Psoas muscle (tissue), 8 donors: ENCODE data around the gene PVALB. TPM values are rescaled to one million over a fixed set of nuclear protein-coding genes. Genes with fewer than 3 reads are reported as not detected.

ENCODE experiments used
- ATAC-seq, 4 donors: fragments of 200-7000 bp; cut with Tn5 transposase; one replicate each; pipeline ENCODE4 v1.9.1; 2020; ENCODE audit warnings: moderate library complexity in 3 of 4, mild to moderate bottlenecking in 2 of 4
- DNase-seq, 2 donors: peaks; one replicate each; pipeline ENCODE4 v3.0.0-alpha.2; 2020
- H3K27ac ChIP-seq: fragments of 200-600 bp; one replicate; pipeline ENCODE4 v1.8.0; 2022
- H3K27me3 ChIP-seq, 3 donors: fragments of 200-600 bp in 1 of 3; one replicate each; pipeline versions ENCODE4 v1.6.1 to v1.8.0; 2013 to 2022; ENCODE audit warnings: low read length in 2 of 3, mild to moderate bottlenecking in 2 of 3, moderate library complexity in 1 of 3; ENCODE audit not compliant: insufficient read depth in 3 of 3
- H3K36me3 ChIP-seq, 2 donors: fragments of 200-600 bp in 1 of 2; one replicate each; pipeline versions ENCODE4 v1.6.1 to v1.8.0; 2013 to 2022; ENCODE audit warnings: low read depth in 1 of 2, mild to moderate bottlenecking in 1 of 2, moderate library complexity in 1 of 2; ENCODE audit not compliant: insufficient read depth in 1 of 2
- H3K4me1 ChIP-seq: fragments of 200-600 bp; one replicate; pipeline ENCODE4 v1.8.0; 2022
- H3K4me3 ChIP-seq: fragments of 200-600 bp; one replicate; pipeline ENCODE4 v1.8.0; 2022; ENCODE audit warnings: mild to moderate bottlenecking
- H3K9me3 ChIP-seq: fragments of 200-600 bp; one replicate; pipeline ENCODE4 v1.8.0; 2022
- CTCF ChIP-seq: fragments of 200-600 bp; IDR thresholded peaks from one replicate; pipeline ENCODE4 v1.8.0; 2022; ENCODE audit warnings: antibody characterized with exemption
- WGBS, 3 donors: extraction: QIAGEN DNeasy Blood & Tissue Kit; methylation state at CpG; one replicate each; pipeline versions ENCODE4 v1.1.6 to v1.1.7; 2013; 5-methylcytosine and 5-hydroxymethylcytosine counted together
- intact Hi-C, 2 donors: fragments of 100-400 bp; cut with DNase I; formaldehyde crosslinking; loops; one replicate each; pipeline versions ENCODE4 v1.11.0 to v1.14.2; 2022
- polyA plus RNA-seq, 3 donors: library from polyadenylated mRNA; stranded (reverse); fragments of 200-250 nt; gene quantifications; one replicate each; pipeline ENCODE4 v1.2.3, GENCODE V29; 2013
- total RNA-seq, 4 donors: library from RNA; stranded (reverse); fragmentation: NEBNext Ultra II Directional in 2 of 4; extraction: Animal tissue kit (Norgen Biotek cat#: 25700) in 2 of 4; gene quantifications; one replicate each; pipeline versions ENCODE4 v1.2.1 to v1.2.4, GENCODE V29; 2021 to 2023
- donor health status: healthy with polysubstance abuse.
- donor health status: DM: no; HTN: no; CAD: no; lungs with moderate emphysema.
- donor health status: Bipolar disorder and iron deficiency.
- donor health status: healthy.
- donor health status: DM: yes; HTN: yes; CAD: no.
- donor health status: DM: no; HTN: no; CAD: no.
- donor health status: DM: no; HTN: no; CAD: no.
- donor health status: DM: yes; HTN: yes; CAD: no.

PVALB gene
- total and polyA plus RNA-seq, 7 donors: 0.22 to 1.4 (median 1.1) TPM; not detected in 3

GRCh38 chr22:36863281-36863680 is 46.4 kb upstream of the PVALB start:
- peaks cover 0 to 19% (median 6%) of the 10 kb centered on the region in 3 donors for H3K27me3 ChIP-seq
- no peak for DNase-seq
- H3K4me3 ChIP-seq: no peak overlapping the region
- 63 to 64% (median 63%) methylated on average over 10 to 11 of the region's 11 CpGs for WGBS, 3 donors
- no peaks in the 10 kb centered on the region for H3K36me3 ChIP-seq
- intact Hi-C loops: no loop called here
- peaks cover 3% of the 10 kb centered on the region for H3K4me1 ChIP-seq
- no peak for ATAC-seq
- H3K9me3 ChIP-seq: no peaks in the 10 kb centered on the region
- no peak for TF ChIP-seq CTCF
- no peak overlapping the region for H3K27ac ChIP-seq

GRCh38 chr22:36862251-36863242 is 45.7 kb upstream of the PVALB start:
- TF ChIP-seq CTCF: no peak
- ATAC-seq: peak in 1 of 4 donors; percentile 16
- no peaks in the 10 kb centered on the region for H3K9me3 ChIP-seq
- H3K27ac ChIP-seq: no peak overlapping the region
- H3K27me3 ChIP-seq: peaks cover 0 to 17% (median 3%) of the 10 kb centered on the region in 3 donors
- H3K4me3 ChIP-seq: peak overlapping the region; percentile 11
- no peaks in the 10 kb centered on the region for H3K36me3 ChIP-seq
- WGBS, 3 donors: 73 to 76% (median 75%) methylated on average over 26 of the region's 26 CpGs
- H3K4me1 ChIP-seq: peaks cover 8% of the 10 kb centered on the region
- peak in 1 of 2 donors; percentile 37 for DNase-seq
- intact Hi-C loops: no loop called here

GRCh38 chr22:36860821-36861659 is 44.2 kb upstream of the PVALB start, which contains the start of gene NCF4:
TSS of gene NCF4 (plus strand) at chr22:36861006. CDS start at chr22:36861172, 166 bp downstream.
- WGBS, 3 donors: 59 to 72% (median 64%) methylated on average over 14 to 17 of the region's 17 CpGs
- H3K27ac ChIP-seq: peak within 1 kb of the TSS; percentile 23

DNA sequence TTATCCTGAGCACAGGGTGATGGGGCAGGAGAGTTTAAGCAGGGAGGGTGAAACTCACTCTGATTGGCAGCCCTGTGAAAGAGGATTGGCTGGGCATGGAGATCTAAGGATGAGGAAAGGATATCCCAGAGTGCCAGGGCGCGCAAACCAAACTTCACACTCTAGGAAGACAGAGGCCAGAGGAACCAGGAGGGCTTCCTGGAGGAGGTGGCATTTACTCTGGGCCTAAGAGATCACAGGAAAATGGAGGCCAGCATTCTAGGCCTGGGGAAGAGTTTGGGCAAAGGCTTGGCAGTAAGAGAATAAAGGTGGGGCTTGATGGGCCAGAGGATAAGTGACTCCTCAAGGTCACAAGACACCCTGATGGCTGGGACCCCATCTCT is 43.6 kb upstream of the PVALB start:
- intact Hi-C loops: no loop called here
- H3K4me1 ChIP-seq: peaks cover 28% of the 10 kb centered on the region
- no peak overlapping the region for H3K27ac ChIP-seq
- no peaks in the 10 kb centered on the region for H3K27me3 ChIP-seq
- no peak for TF ChIP-seq CTCF
- no peak for DNase-seq
- H3K9me3 ChIP-seq: no peaks in the 10 kb centered on the region
- no peaks in the 10 kb centered on the region for H3K36me3 ChIP-seq
- WGBS, 3 donors: 96 to 100% (median 100%) methylated on average over 2 of the region's 2 CpGs
- no peak for ATAC-seq
- no peak overlapping the region for H3K4me3 ChIP-seq

More at GRCh38 chr22:36860821-36861659, 44.2 kb upstream of the PVALB start, which contains the start of gene NCF4:
- peaks cover 22% of the 10 kb centered on the region for H3K4me1 ChIP-seq
- ATAC-seq: no peak
- H3K9me3 ChIP-seq: no peaks in the 10 kb centered on the region
- intact Hi-C loops: no loop called here
- H3K27me3 ChIP-seq: peaks cover 0 to 4% (median 0%) of the 10 kb centered on the region in 3 donors
- H3K36me3 ChIP-seq: no peaks in the 10 kb centered on the region
- TF ChIP-seq CTCF: no peak
- peak; percentile 55 to 80 for DNase-seq
- H3K4me3 ChIP-seq: peak within 1 kb of the TSS; percentile 36
